ENCODE results near the gene DNMT3A. TPM values are rescaled to one million over a fixed set of nuclear protein-coding genes. Genes with fewer than 3 reads are reported as not detected.

The DNMT3A gene
- total RNA-seq, 1 donor, result 18.5 TPM

- Histone ChIP-seq H3K4me3 (ENCODE audit: low read length) (no peak overlapping the region), H3K9me3 (ENCODE audit: low read depth, low read length) (no peaks in the 10 kb centered on the region), H3K27me3 (ENCODE audit: insufficient read depth, low read length) (no peaks in the 10 kb centered on the region), H3K4me1 (ENCODE audit: insufficient read depth, low read length) (peaks cover 28% of the 10 kb centered on the region)
Observed at GRCh38 chr2:25331686-25332365, 9.9 kb downstream of the DNMT3A start.

- no peaks in the 10 kb centered on the region for H3K9me3 ChIP-seq (ENCODE audit: low read depth, low read length)
- no peaks in the 10 kb centered on the region for H3K27me3 ChIP-seq (ENCODE audit: insufficient read depth, low read length)
- peaks cover 21% of the 10 kb centered on the region for H3K4me1 ChIP-seq (ENCODE audit: insufficient read depth, low read length)
Observed at GRCh38 chr2:25330937-25331336, 10.8 kb downstream of the DNMT3A start.

DNA sequence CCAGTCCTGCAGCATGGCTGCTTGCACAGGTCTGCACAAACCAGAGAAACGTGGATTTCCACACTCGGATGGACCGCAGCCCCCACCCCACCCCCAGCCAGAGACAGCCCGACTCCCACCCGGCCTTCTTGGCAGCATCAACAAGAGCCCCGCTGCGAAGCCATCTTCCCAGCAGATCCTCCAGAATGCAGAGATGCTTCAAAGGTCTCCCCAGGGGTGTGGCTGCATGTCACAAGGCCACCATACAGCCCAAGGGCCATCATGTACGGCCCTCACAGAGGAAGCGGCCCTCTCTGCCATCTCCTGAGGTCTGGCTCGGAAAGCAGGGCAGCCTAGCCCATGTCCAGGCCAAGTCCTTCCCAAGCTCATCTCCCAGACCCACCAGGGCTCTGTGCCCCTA is 11.5 kb downstream of the DNMT3A start:
- Histone ChIP-seq H3K4me1 (ENCODE audit: insufficient read depth, low read length) (peaks cover 15% of the 10 kb centered on the region), H3K27me3 (ENCODE audit: insufficient read depth, low read length) (no peaks in the 10 kb centered on the region), H3K9me3 (ENCODE audit: low read depth, low read length) (no peaks in the 10 kb centered on the region), H3K4me3 (ENCODE audit: low read length) (no peak overlapping the region)

More at GRCh38 chr2:25330937-25331336, 10.8 kb downstream of the DNMT3A start:
- H3K4me3 ChIP-seq (ENCODE audit: low read length), result no peak overlapping the region

GRCh38 chr2:25328152-25329085 is 13.3 kb downstream of the DNMT3A start:
- Histone ChIP-seq H3K4me1 (ENCODE audit: insufficient read depth, low read length) (peaks cover 5% of the 10 kb centered on the region), H3K9me3 (ENCODE audit: low read depth, low read length) (no peaks in the 10 kb centered on the region), H3K4me3 (ENCODE audit: low read length) (no peak overlapping the region), H3K27me3 (ENCODE audit: insufficient read depth, low read length) (no peaks in the 10 kb centered on the region)

- Histone ChIP-seq H3K4me3 (ENCODE audit: low read length) (no peak overlapping the region), H3K4me1 (ENCODE audit: insufficient read depth, low read length) (peaks cover 18% of the 10 kb centered on the region), H3K27me3 (ENCODE audit: insufficient read depth, low read length) (no peaks in the 10 kb centered on the region), H3K9me3 (ENCODE audit: low read depth, low read length) (no peaks in the 10 kb centered on the region)
Observed at GRCh38 chr2:25326326-25327013, 15.3 kb downstream of the DNMT3A start.

GRCh38 chr2:25324905-25325592 is 16.7 kb downstream of the DNMT3A start:
- Histone ChIP-seq H3K4me1 (ENCODE audit: insufficient read depth, low read length) (peaks cover 18% of the 10 kb centered on the region), H3K9me3 (ENCODE audit: low read depth, low read length) (no peaks in the 10 kb centered on the region), H3K27me3 (ENCODE audit: insufficient read depth, low read length) (no peaks in the 10 kb centered on the region), H3K4me3 (ENCODE audit: low read length) (no peak overlapping the region)

GRCh38 chr2:25324251-25324650 is 17.5 kb downstream of the DNMT3A start:
- H3K4me1 ChIP-seq (ENCODE audit: insufficient read depth, low read length), result peaks cover 18% of the 10 kb centered on the region
- H3K4me3 ChIP-seq (ENCODE audit: low read length), result no peak overlapping the region
- H3K9me3 ChIP-seq (ENCODE audit: low read depth, low read length), result no peaks in the 10 kb centered on the region
- H3K27me3 ChIP-seq (ENCODE audit: insufficient read depth, low read length), result no peaks in the 10 kb centered on the region

DNA sequence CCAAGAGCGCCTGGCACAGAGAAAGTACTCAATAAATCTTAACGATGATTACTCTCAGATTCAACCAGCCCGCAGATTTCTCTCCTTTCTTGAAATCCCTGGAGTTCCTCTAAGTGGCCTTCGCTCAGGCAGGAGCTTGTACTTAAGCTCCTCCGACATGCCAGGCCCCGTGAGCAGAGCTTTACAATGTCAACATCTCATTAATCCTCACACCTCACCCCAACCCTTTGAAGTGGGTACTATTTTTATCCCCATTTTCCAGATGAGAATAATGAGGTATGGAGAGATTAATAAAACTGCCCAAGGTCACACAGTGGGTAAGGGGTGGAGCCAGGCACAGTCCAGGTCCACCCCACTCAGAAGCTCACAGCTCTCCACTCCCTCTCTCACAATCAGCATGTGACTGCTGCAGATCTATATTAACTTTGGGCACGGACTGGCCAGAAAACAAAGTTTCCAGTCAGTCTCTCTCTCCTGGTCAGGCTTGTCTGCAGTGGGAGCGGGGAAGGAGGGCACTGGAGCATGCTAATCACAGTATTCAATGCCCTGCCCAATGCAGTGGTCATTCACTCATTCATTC is 18.0 kb downstream of the DNMT3A start:
- Histone ChIP-seq H3K9me3 (ENCODE audit: low read depth, low read length) (no peaks in the 10 kb centered on the region), H3K4me1 (ENCODE audit: insufficient read depth, low read length) (peaks cover 18% of the 10 kb centered on the region), H3K27me3 (ENCODE audit: insufficient read depth, low read length) (no peaks in the 10 kb centered on the region), H3K4me3 (ENCODE audit: low read length) (no peak overlapping the region)

GRCh38 chr2:25323042-25323514 is 18.6 kb downstream of the DNMT3A start:
- Histone ChIP-seq H3K4me3 (ENCODE audit: low read length) (no peak overlapping the region), H3K27me3 (ENCODE audit: insufficient read depth, low read length) (no peaks in the 10 kb centered on the region), H3K9me3 (ENCODE audit: low read depth, low read length) (no peaks in the 10 kb centered on the region), H3K4me1 (ENCODE audit: insufficient read depth, low read length) (peaks cover 18% of the 10 kb centered on the region)

- Histone ChIP-seq H3K27me3 (ENCODE audit: insufficient read depth, low read length) (no peaks in the 10 kb centered on the region), H3K4me1 (ENCODE audit: insufficient read depth, low read length) (peaks cover 19% of the 10 kb centered on the region), H3K9me3 (ENCODE audit: low read depth, low read length) (no peaks in the 10 kb centered on the region), H3K4me3 (ENCODE audit: low read length) (no peak overlapping the region)
Observed at GRCh38 chr2:25322312-25322711, 19.4 kb downstream of the DNMT3A start.

DNA sequence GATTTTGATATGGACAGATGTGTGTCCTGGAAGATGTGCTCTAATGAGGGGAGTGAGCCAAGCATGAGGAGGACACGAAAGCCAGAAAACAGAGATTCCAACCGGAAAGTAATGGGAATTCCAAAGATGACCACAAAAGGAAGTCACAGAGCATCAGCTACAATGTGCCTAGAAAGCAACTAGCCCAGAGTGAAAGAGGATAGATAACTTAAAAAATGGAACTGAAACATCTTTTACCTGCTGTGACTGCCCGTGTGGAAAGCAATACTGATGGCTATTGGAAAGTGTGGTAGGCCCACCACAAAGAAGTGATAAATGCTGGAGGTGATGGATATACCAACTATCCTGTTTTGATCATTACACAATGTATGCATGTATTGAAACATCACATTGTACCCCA is 21.6 kb downstream of the DNMT3A start:
- Histone ChIP-seq H3K9me3 (ENCODE audit: low read depth, low read length) (no peaks in the 10 kb centered on the region), H3K4me1 (ENCODE audit: insufficient read depth, low read length) (peaks cover 41% of the 10 kb centered on the region), H3K4me3 (ENCODE audit: low read length) (no peak overlapping the region)

GRCh38 chr2:25316101-25316500 is 25.6 kb downstream of the DNMT3A start:
- H3K4me1 ChIP-seq (ENCODE audit: insufficient read depth, low read length), result peaks cover 42% of the 10 kb centered on the region
- H3K4me3 ChIP-seq (ENCODE audit: low read length), result no peak overlapping the region

More for the DNA sequence above, 21.6 kb downstream of the DNMT3A start:
- H3K27me3 ChIP-seq (ENCODE audit: insufficient read depth, low read length), result no peaks in the 10 kb centered on the region

GRCh38 chr2:25315316-25315680 is 26.4 kb downstream of the DNMT3A start:
- peaks cover 42% of the 10 kb centered on the region for H3K4me1 ChIP-seq (ENCODE audit: insufficient read depth, low read length)
- no peaks in the 10 kb centered on the region for H3K27me3 ChIP-seq (ENCODE audit: insufficient read depth, low read length)
- no peak overlapping the region for H3K4me3 ChIP-seq (ENCODE audit: low read length)
- H3K9me3 ChIP-seq (ENCODE audit: low read depth, low read length), result no peaks in the 10 kb centered on the region

More at GRCh38 chr2:25316101-25316500, 25.6 kb downstream of the DNMT3A start:
- Histone ChIP-seq H3K9me3 (ENCODE audit: low read depth, low read length) (no peaks in the 10 kb centered on the region), H3K27me3 (ENCODE audit: insufficient read depth, low read length) (no peaks in the 10 kb centered on the region)
